H1 (cell line): Measurements from ENCODE around the gene C17orf107. TPM values are rescaled to one million over a fixed set of nuclear protein-coding genes. Genes with fewer than 3 reads are reported as not detected.

Source experiments
- CTCF ChIA-PET: fragments of 300-600 bp; sonication (Branson Sonifier 250); formaldehyde crosslinking; loops from one replicate; lab custom pipeline; 2021; ENCODE audit not compliant: partially characterized antibody; lab: Charles Lee
- POLR2A ChIA-PET: fragments of 300-600 bp; sonication (Branson Sonifier 250); formaldehyde crosslinking; loops from one replicate; lab custom pipeline; 2021; ENCODE audit warnings: inconsistent platforms; ENCODE audit not compliant: partially characterized antibody; lab: Charles Lee
- DNase-seq, 2 experiments: peaks; one replicate each; pipeline versions ENCODE4 v3.0.0 to v3.0.0-alpha.2; 2010 to 2022; ENCODE audit warnings: low spot score in 2 of 2, low read depth in 1 of 2, mixed read lengths in 1 of 2
- FAIRE-seq: peaks from 2 replicates; lab custom pipeline; 2011; peaks lifted over from hg19 to GRCh38; lab: Jason Lieb, UNC
- H2AFZ ChIP-seq: 2 replicates; pipeline ENCODE4 v1.8.1; 2012; ENCODE audit warnings: low read length, inconsistent platforms
- H2AK5ac ChIP-seq: 2 replicates; pipeline ENCODE4 v1.6.1; 2013; ENCODE audit warnings: low read depth, low read length
- H2BK120ac ChIP-seq: replicated peaks from 2 replicates; pipeline ENCODE3; 2013; ENCODE audit warnings: low read depth, low read length, inconsistent platforms
- H2BK12ac ChIP-seq: 2 replicates; pipeline ENCODE4 v1.6.1; 2013; ENCODE audit warnings: low read depth, low read length
- H2BK15ac ChIP-seq: 2 replicates; pipeline ENCODE4 v1.6.1; 2013; ENCODE audit warnings: low read length
- H2BK20ac ChIP-seq: 2 replicates; pipeline ENCODE4 v1.6.1; 2013; ENCODE audit warnings: low read length
- H2BK5ac ChIP-seq: 2 replicates; pipeline ENCODE4 v1.6.1; 2013; ENCODE audit warnings: low read depth, low read length
- H3K14ac ChIP-seq: 2 replicates; pipeline ENCODE4 v1.6.1; 2013; ENCODE audit warnings: inconsistent platforms; ENCODE audit not compliant: insufficient read length
- H3K18ac ChIP-seq: 2 replicates; pipeline ENCODE4 v1.6.1; 2013; ENCODE audit warnings: low read length; ENCODE audit errors: extremely low read depth
- H3K23ac ChIP-seq: 2 replicates; pipeline ENCODE4 v1.6.1; 2013; ENCODE audit warnings: inconsistent platforms; ENCODE audit not compliant: insufficient read length
- H3K23me2 ChIP-seq: 2 replicates; pipeline ENCODE4 v1.6.1; 2013; ENCODE audit warnings: low read depth, low read length
- H3K27ac ChIP-seq: 2 replicates; pipeline ENCODE4 v1.6.1; 2011; ENCODE audit warnings: low read depth, low read length, inconsistent platforms
- H3K27me3 ChIP-seq, 4 experiments: replicated peaks in 1 of 4; 1 replicate in 1 of 4; 2 replicates in 3 of 4; pipeline versions ENCODE4 v1.6.1 to v1.8.1; 2011 to 2013; ENCODE audit warnings: low read length in 3 of 4, mild to moderate bottlenecking in 3 of 4, inconsistent platforms in 2 of 4, mixed read lengths in 2 of 4, moderate library complexity in 1 of 4; ENCODE audit not compliant: control insufficient read depth in 3 of 4, insufficient read depth in 3 of 4; ENCODE audit errors: extremely low read depth in 1 of 4
- H3K36me3 ChIP-seq, 4 experiments: 2 replicates each; pipeline versions ENCODE4 v1.6.1 to v1.8.1; 2011 to 2013; ENCODE audit warnings: mild to moderate bottlenecking in 4 of 4, low read length in 3 of 4, moderate library complexity in 2 of 4, control low read depth in 1 of 4, inconsistent platforms in 1 of 4; ENCODE audit not compliant: insufficient read depth in 4 of 4, control insufficient read depth in 2 of 4
- H3K4ac ChIP-seq: replicated peaks from 2 replicates; pipeline ENCODE3; 2013; ENCODE audit warnings: low read length, low read depth, mixed read lengths, inconsistent platforms; ENCODE audit not compliant: insufficient read length
- H3K4me1 ChIP-seq, 4 experiments: replicated peaks in 1 of 4; 1 replicate in 1 of 4; 2 replicates in 3 of 4; pipeline versions ENCODE4 v1.6.1 to v1.8.1; 2011 to 2013; ENCODE audit warnings: low read length in 3 of 4, inconsistent platforms in 2 of 4, mixed read lengths in 1 of 4; ENCODE audit not compliant: insufficient read depth in 4 of 4, control insufficient read depth in 3 of 4
- H3K4me2 ChIP-seq, 2 experiments: 2 replicates each; pipeline versions ENCODE4 v1.6.1 to v1.8.1; 2011 to 2013; ENCODE audit warnings: low read depth in 2 of 2, low read length in 2 of 2, control low read depth in 1 of 2, inconsistent platforms in 1 of 2, mild to moderate bottlenecking in 1 of 2; ENCODE audit not compliant: insufficient read depth in 1 of 2
- H3K4me3 ChIP-seq, 4 experiments: fragments of 200-600, 300-600 bp in 1 of 4; sonication (generic), shearing (Covaris generic), sonication (Bioruptor Twin) in 1 of 4; 2 replicates each; pipeline versions ENCODE4 v1.5.1 to v1.8.1; 2011 to 2016; ENCODE audit warnings: low read length in 4 of 4, low read depth in 3 of 4, control low read depth in 2 of 4, inconsistent platforms in 2 of 4, mild to moderate bottlenecking in 2 of 4, mixed read lengths in 1 of 4, moderate library complexity in 1 of 4; ENCODE audit not compliant: insufficient read depth in 2 of 4; ENCODE audit errors: extremely low read depth in 1 of 4
- H3K56ac ChIP-seq: replicated peaks from 2 replicates; pipeline ENCODE3; 2013; ENCODE audit warnings: low read depth, mild to moderate bottlenecking, mixed read lengths, low read length, inconsistent platforms; ENCODE audit not compliant: insufficient read length
- H3K79me1 ChIP-seq: 2 replicates; pipeline ENCODE4 v1.6.1; 2013; ENCODE audit warnings: low read depth, low read length, control low read depth
- H3K79me2 ChIP-seq, 2 experiments: 2 replicates each; pipeline versions ENCODE4 v1.6.1 to v1.8.1; 2012 to 2013; ENCODE audit warnings: low read length in 2 of 2, mild to moderate bottlenecking in 2 of 2, inconsistent platforms in 1 of 2; ENCODE audit not compliant: insufficient read depth in 2 of 2, control insufficient read depth in 1 of 2
- H3K9ac ChIP-seq, 4 experiments: replicated peaks in 1 of 4; 1 replicate in 1 of 4; 2 replicates in 3 of 4; pipeline versions ENCODE4 v1.6.1 to v1.8.1; 2011 to 2013; ENCODE audit warnings: low read depth in 3 of 4, low read length in 3 of 4, control low read depth in 2 of 4, mild to moderate bottlenecking in 2 of 4, moderate library complexity in 2 of 4, inconsistent platforms in 1 of 4; ENCODE audit errors: extremely low read depth in 1 of 4
- H3K9me3 ChIP-seq, 2 experiments: 2 replicates each; pipeline versions ENCODE4 v1.6.1 to v1.8.1; 2012 to 2013; ENCODE audit warnings: mild to moderate bottlenecking in 2 of 2, moderate library complexity in 2 of 2, control low read depth in 1 of 2, inconsistent platforms in 1 of 2, low read depth in 1 of 2, low read length in 1 of 2, mixed read lengths in 1 of 2; ENCODE audit not compliant: insufficient read depth in 2 of 2
- H4K20me1 ChIP-seq, 2 experiments: replicated peaks in 1 of 2; 2 replicates each; pipeline versions ENCODE3 to v1.8.1; 2011 to 2013; ENCODE audit warnings: inconsistent platforms in 2 of 2, low read length in 2 of 2, mild to moderate bottlenecking in 1 of 2; ENCODE audit not compliant: insufficient read depth in 2 of 2, control insufficient read depth in 1 of 2
- H4K5ac ChIP-seq: 2 replicates; pipeline ENCODE4 v1.6.1; 2013; ENCODE audit warnings: low read length, low read depth, mixed read lengths, inconsistent platforms; ENCODE audit not compliant: insufficient read length
- H4K8ac ChIP-seq: 2 replicates; pipeline ENCODE4 v1.8.0; 2013; ENCODE audit warnings: mild to moderate bottlenecking, moderate library complexity, low read length, inconsistent platforms; ENCODE audit not compliant: insufficient read depth; ENCODE audit errors: extremely low read depth
- H4K91ac ChIP-seq: replicated peaks from 2 replicates; pipeline ENCODE3; 2013; ENCODE audit warnings: low read length, mixed read lengths, inconsistent platforms; ENCODE audit not compliant: insufficient read length
- ATF2 ChIP-seq: IDR thresholded peaks from 2 replicates; pipeline ENCODE4 v1.6.1; 2012; ENCODE audit warnings: low read length, inconsistent platforms
- CBX5 ChIP-seq: fragments of 300-800, 300-1000 bp; sonication (generic); IDR thresholded peaks from 2 replicates; pipeline ENCODE4 v1.7.1; 2016; ENCODE audit warnings: antibody characterized with exemption, low read length, low read depth
- EGR1 ChIP-seq: IDR thresholded peaks from 2 replicates; pipeline ENCODE4 v1.6.1; 2011; ENCODE audit warnings: low read depth, low read length, borderline replicate concordance
- MAFK ChIP-seq: IDR thresholded peaks from 2 replicates; pipeline ENCODE4 v1.6.1; 2012; ENCODE audit warnings: low read depth, mild to moderate bottlenecking, improper control_type of control experiment, low read length
- POLR2AphosphoS5 ChIP-seq: IDR thresholded peaks from 2 replicates; pipeline ENCODE4 v1.6.1; 2011; ENCODE audit warnings: low read depth, low read length
- RFX5 ChIP-seq: IDR thresholded peaks from 2 replicates; pipeline ENCODE4 v1.6.1; 2011; ENCODE audit warnings: low read depth, low read length, improper control_type of control experiment, borderline replicate concordance
- RXRA ChIP-seq: IDR thresholded peaks from 2 replicates; pipeline ENCODE4 v1.6.1; 2011; ENCODE audit warnings: low read depth, mild to moderate bottlenecking, low read length, moderate library complexity; ENCODE audit not compliant: insufficient read depth
- SIX5 ChIP-seq: IDR thresholded peaks from 2 replicates; pipeline ENCODE4 v1.6.1; 2011; ENCODE audit warnings: mild to moderate bottlenecking, low read depth, low read length
- TBP ChIP-seq: IDR thresholded peaks from 2 replicates; pipeline ENCODE4 v1.6.1; 2011; ENCODE audit warnings: low read depth, low read length, improper control_type of control experiment
- WGBS, 2 experiments: shearing (Covaris generic) in 1 of 2; methylation state at CpG; one replicate each; pipeline versions ENCODE4 v1.1.6 to v1.1.7; 2013 to 2015; ENCODE audit warnings: low lambda C conversion rate in 2 of 2, mixed read lengths in 2 of 2, inconsistent platforms in 1 of 2, low coverage in 1 of 2, missing lambda C conversion rate in 1 of 2; ENCODE audit not compliant: insufficient replicate concordance in 2 of 2, insufficient coverage in 1 of 2, insufficient read length in 1 of 2; ENCODE audit errors: extremely low coverage in 1 of 2, missing lambda C conversion rate in 1 of 2; 5-methylcytosine and 5-hydroxymethylcytosine counted together
- polyA plus RNA-seq, 7 experiments: library from polyadenylated mRNA; depleted of rRNA in 3 of 7; stranded (reverse) in 5 of 7; unstranded in 2 of 7; fragments of >200 nt in 5 of 7; fragments of 200-250 nt in 2 of 7; gene quantifications; 1 replicate in 5 of 7; 2 replicates in 1 of 7; 4 replicates in 1 of 7; pipeline versions ENCODE4 v1.2.1 to v1.2.3, GENCODE V29; 2011 to 2013; ENCODE audit warnings: missing spikeins in 2 of 7, mixed read lengths in 2 of 7
- total RNA-seq: library from RNA; stranded (reverse); fragmentation: NEBNext Ultra II Directional; extraction: Animal tissue kit (Norgen Biotek cat#: 25700); gene quantifications from 2 replicates; pipeline ENCODE4 v1.2.1, GENCODE V29; 2021
- TF ChIP-seq, protein P1 (sequence below): IDR thresholded peaks from 2 replicates; pipeline ENCODE4 v1.6.1; 2011; ENCODE audit warnings: low read depth, mild to moderate bottlenecking, low read length; ENCODE audit not compliant: insufficient read depth

The C17orf107 gene
- total and polyA plus RNA-seq, 2 of the 8 experiments (the other 6 are each of a cell fraction or from before 2014, with no cell fraction given), result 0.39 to 0.45 TPM

GRCh38 chr17:4932756-4933155 lies 33.4 kb downstream of the C17orf107 start:
- Histone ChIP-seq H2AFZ (no peak overlapping the region), H4K20me1 (peaks cover 0 to 1% of the 10 kb centered on the region in 2 experiments), H4K5ac (no peak overlapping the region), H3K18ac (no peak overlapping the region), H3K9ac (no peak overlapping the region), H3K56ac (no peak overlapping the region), H4K8ac (no peak overlapping the region), H2BK15ac (no peak overlapping the region), H3K4me1 (peaks cover 0 to 3% (median 0%) of the 10 kb centered on the region in 4 experiments; a peak in 3 of 7 replicates), H3K23ac (no peak overlapping the region), H3K27me3 (no peaks in the 10 kb centered on the region), H2AK5ac (no peak overlapping the region), H3K4me2 (no peak overlapping the region), H3K79me2 (no peaks in the 10 kb centered on the region), H3K14ac (no peak overlapping the region), H3K4ac (no peak overlapping the region), H4K91ac (no peak overlapping the region), H2BK5ac (peak overlapping the region; percentile 39; the same call in 1 of the 2 replicates), H2BK12ac (no peak overlapping the region), H3K4me3 (no peak overlapping the region), H3K79me1 (no peaks in the 10 kb centered on the region; the same call in 1 of the 2 replicates), H3K27ac (no peak overlapping the region), H3K36me3 (peaks cover 6 to 10% (median 7%) of the 10 kb centered on the region in 4 experiments), H3K23me2 (no peaks in the 10 kb centered on the region), H2BK20ac (no peak overlapping the region), H3K9me3 (no peaks in the 10 kb centered on the region), H2BK120ac (no peak overlapping the region)
- DNase-seq, result no peak
- TF ChIP-seq TBP (no peak), POLR2AphosphoS5 (no peak), SIX5 (no peak), EGR1 (no peak), RFX5 (no peak), MAFK (no peak), CBX5 (no peak), RXRA (no peak), ATF2 (no peak)
- TF ChIP-seq, protein P1, sequence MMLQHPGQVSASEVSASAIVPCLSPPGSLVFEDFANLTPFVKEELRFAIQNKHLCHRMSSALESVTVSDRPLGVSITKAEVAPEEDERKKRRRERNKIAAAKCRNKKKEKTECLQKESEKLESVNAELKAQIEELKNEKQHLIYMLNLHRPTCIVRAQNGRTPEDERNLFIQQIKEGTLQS, result no peak
- POLR2A ChIA-PET, result interaction anchor here (1.0 to 3.0 kb wide), 13 partner anchors 9 to 129 kb away, joined by 3 to 27 read pairs (median 5); partner anchors contain the start of genes ENO3 and PFN1
- 94% methylated on average over 12 of the region's 12 CpGs; no CpG with 5 or more reads in 1 of the 2 experiments for WGBS, 2 experiments
- CTCF ChIA-PET, result interaction anchor here (1.2 to 1.5 kb wide), 3 partner anchors 10 to 40 kb away, joined by 4 to 10 read pairs (median 4); no protein-coding TSS in a partner anchor
- no peak for FAIRE-seq
